NK-92 treated with Interleukin-12 subunit alpha and Interleukin-12 subunit beta, amount 100 ng/mL, for 24 hours (cell line): ENCODE results near the gene C1QTNF9B.

Experiments
- DNase-seq: peaks from one replicate; lab custom pipeline; 2025; lab: John Stamatoyannopoulos, UW

The C1QTNF9B gene

DNA sequence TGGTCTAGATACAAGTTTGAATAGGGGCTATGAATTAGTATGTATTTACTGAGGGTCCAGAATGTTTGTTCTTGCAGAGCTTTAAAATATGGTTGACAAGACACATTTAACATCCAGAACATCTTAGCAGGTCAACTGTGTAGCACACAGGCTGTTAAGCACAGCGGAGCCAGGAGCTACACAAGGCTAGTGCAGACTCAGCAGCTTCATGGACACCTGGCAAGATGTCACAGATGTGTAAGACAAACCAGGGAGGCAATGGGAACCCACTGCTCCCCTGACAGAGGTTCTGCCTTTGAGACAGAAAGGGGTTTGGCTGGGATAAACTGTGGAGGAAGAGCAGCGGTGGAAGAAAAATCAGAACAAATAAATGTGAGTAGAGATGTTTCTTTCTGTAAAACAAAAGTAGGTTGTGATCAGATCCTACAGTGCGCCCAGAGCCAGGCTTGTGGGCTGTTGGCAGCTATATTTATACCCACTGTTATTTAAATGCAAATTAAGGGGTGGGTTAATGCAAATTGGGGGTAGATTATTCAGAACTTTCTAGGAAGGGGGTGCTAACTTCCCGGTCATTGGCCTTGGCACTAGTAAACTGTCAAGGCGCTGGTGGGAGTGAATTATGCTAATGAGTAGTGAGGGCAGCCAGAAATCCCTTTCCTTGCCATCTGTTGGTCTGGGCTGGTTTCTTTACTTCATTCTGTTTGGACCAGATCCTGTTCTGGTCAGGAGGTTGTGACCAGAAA lies 41.1 kb downstream of the C1QTNF9B start:
- no peak for DNase-seq

DNA sequence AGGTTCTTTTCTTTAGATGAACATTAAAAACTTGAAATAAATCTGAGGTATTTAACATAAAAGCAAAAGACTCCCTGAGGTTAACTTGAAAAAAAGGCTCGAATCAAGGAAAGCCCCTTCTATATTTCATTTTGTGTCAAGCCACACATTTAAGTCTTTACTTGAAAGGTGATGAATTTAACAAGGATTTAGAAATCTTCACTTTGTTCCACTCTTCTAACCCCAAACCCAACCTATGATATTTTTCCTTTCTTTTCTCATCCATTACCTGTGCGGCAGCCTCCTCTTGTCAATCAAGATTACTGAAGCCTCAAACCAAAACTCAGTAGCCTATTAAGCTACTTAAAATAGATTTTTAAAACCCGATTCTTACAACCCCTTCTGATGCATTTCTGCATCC lies 41.9 kb downstream of the C1QTNF9B start:
- DNase-seq = no peak

DNA sequence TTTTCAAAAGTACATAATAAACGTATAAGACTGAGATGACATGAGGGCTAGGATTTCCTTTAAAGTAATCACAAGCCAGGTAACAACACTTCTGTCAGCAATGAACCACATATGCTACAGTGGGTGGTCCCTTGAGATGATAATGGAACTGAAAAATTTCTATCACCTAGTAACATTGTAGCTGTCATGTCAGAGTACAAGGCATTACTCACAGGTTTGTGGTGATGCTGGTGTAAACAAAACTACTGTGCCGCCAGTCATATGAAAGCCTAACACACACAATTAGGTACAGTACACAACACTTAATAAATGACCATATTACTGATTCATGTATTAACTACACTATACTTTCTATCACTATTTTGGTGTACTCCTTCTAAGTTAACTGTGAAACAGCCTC lies 45.0 kb downstream of the C1QTNF9B start:
- DNase-seq = no peak

DNA sequence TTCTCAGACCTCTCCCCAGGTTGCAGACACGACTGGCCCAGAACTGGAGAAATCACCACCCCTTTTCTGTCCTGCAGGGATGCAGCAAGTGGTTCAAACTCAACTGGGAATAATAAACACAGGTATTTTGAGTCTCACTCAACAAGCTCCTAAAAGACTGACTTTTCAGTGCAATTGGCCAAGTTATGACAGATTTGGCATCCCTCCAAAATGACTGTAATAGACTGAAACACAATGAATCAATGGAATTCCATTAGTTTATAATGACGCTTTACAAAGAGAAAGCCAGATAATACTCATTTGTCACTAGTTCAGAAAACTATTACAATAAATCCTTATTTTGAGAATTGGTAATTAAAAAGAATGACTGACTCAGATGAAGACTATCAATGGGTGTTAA lies 46.2 kb downstream of the C1QTNF9B start:
- DNase-seq = no peak

DNA sequence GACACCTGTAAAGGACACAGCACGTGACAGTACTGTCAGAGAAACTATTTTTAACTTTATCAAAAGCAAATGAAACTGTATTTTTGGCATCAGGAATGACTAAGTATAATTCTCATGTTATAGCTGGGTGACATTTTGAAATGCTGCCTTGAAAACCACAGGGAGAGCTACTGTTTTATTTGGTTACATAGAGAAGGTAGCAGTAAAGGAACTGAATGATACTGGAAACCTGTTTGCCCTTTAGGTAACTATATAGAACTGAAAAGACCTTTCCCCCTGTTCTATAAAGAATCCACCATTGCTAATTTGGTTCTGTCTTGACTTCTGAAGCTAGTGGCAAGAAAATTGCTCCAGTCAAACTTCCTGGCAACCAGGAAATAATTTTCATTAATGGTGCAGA lies 47.2 kb downstream of the C1QTNF9B start:
- no peak for DNase-seq

DNA sequence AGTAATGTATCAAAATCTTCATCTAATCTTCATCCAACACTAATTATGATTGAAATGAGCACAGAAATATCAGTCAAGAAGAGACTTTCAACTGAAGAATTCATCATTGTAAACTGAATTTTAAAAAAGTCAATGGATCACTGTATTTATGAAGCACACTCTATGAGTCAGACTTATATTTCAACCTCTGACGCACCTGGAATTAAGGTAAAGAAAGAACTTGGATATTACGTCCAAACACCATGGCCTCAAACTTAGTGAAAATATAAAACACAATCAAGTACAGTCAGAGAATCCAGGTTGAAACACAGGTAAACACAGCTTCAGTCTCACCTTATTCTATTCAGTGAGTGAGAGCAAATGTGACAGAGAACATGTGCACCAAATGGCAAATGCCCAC lies 47.6 kb downstream of the C1QTNF9B start:
- DNase-seq = no peak

DNA sequence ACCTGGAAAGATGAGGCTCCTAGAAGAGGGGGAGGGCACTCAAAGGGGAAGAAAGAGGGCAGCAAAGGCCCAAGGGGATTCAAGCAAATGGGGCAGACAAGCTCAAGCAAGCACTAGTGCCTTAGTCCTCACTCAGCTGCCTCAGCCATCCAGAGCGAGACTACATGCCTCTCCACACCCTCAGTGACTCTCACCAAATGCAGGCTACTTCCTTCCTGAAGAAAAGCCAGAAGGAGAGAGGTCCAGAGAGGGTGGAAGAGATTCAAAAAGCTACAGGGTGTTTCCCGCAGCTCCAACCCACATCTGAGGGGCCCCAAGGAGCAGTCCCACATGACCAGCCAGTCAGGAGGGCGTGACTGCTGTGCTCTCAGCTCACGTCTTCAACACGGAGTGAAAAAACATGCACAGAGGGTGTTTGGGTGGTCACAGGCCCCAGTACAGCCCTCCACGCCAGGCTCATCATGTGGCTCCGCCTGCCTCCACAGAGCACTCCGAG lies 48.6 kb downstream of the C1QTNF9B start:
- no peak for DNase-seq

DNA sequence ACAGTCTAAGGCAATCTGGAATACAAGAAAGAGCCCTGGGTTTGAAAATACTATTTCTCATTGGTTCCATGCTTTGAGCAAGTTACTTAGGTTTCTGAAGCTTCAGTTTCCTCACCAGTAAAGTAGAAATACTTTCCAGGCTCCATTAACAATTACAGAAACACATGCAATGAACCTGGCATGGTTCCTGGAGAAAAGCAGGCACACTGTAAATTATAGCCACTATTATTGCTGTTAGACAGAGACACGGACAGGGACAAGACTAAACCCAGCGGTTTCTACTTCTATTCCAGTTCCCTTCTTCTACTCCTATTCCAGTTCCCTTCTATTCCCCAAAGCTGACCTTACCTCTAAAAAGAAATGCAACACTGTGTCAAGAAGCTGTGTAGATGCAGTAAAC lies 49.3 kb downstream of the C1QTNF9B start:
- DNase-seq = no peak

DNA sequence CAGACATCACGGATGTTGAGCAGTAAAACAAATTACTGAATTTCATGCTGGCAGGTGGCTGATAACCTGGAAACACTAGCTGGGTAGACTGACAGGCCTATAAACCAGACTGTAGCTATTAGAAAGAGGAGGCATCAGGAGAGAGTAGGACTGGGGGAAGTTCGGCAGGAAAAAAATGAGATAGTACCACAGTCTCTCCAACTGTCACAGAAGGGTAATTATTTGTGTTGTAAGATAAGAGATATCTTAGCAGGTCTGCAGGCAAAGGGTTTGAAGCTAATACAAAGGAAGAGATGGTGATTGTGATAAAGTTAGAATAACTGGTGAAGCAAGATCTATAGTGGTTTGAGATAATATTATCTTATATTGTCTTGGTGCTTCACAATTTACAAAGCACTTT lies 49.8 kb downstream of the C1QTNF9B start:
- no peak for DNase-seq

DNA sequence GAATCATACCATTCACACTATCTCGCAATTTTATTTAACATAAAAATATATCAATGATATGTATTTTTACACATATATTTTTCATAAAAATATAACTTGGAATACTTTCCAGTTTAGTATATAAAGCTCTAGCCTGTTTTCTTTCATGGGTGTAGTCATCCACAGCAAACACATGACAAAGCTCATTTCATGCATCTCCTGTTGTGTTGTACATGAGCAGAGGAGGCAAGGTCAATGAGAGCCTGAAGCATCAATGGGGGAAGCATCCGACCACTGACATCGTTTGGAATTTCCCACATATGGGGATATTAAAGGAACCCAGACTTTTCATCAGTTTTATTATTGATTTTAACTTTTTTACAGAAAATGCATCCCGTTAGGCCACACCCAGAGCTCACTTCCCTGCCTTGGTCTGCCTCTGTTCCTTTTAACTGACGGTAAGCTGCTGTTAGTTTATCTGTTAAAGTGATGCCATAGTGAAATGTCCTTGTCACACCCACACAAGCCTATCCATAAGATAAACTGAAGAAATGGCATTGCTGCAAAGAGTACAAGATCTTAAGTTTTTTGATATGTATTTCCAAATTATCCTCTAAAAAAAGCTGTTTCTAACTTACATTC lies 52.1 kb downstream of the C1QTNF9B start:
- DNase-seq = no peak

DNA sequence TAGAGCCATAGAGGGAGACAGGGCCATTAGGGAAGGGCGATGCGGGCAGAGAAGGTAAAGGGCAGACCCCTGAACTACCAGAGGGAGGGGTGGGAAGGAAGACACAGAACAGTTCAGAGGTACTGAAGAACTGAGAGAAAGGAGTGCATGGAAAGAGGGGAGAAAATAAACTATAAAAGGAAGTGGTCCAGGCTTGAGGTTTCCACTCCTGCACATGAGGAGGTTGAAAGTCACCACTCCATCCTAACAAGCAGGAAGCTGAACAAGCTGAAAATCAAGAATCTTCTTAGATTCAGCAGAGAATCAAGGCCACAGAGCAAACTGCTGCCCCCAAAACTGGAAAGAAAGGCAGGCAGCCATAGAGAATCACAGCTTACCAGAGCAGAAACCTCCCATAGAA lies 53.2 kb downstream of the C1QTNF9B start:
- no peak for DNase-seq

DNA sequence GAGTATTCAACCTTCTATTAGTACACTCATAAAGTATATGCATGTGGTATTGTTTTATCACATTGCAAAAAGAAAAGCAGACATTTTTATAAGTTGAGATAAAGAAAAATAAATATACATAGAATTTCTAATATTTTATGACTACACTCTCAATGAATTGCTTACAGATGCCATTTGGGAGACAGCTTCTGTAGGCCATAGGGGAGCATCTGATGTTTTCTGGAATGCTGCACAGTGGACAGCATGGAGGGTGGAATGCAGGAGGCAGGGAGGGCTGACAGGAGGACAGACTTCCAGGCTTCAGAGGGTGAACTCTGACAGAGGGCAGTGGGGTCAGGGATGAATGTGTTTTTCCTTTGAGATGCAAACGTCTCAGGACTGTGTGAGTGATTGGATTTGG lies 53.9 kb downstream of the C1QTNF9B start:
- no peak for DNase-seq

DNA sequence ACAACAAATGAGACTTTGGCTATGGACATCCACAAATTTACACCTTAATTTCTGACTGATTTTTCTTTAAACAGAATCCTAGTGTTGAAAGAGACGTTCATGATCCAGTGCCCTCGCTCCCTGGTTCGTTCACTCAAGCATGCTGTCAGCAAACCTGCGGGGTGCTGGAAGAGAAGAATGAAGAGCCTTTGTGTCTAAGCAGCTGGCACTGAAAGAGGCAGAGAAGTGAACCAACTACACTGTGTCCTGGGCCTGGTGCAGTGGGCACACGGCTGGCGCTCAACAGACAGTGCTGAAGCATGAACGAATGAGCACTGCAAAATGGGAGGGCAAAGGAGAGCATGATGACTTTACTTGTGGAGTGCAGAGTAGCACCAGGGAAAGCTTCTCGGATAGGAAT lies 54.9 kb downstream of the C1QTNF9B start:
- no peak for DNase-seq
